ENCODE measurements around the gene SNRPD2.
A peak's percentile ranks its signal among the peaks of the same experiment; 100 is the strongest.

The SNRPD2 gene

GRCh38 chr19:45657520-45658167 is 34.1 kb downstream of the SNRPD2 start:
- DNase-seq (ENCODE audit: low spot score) = no peak

GRCh38 chr19:45655073-45655472 is 36.7 kb downstream of the SNRPD2 start:
- no peak for DNase-seq (ENCODE audit: low spot score)

- no peak for DNase-seq (ENCODE audit: low spot score)
Measured at GRCh38 chr19:45653634-45654033, 38.1 kb downstream of the SNRPD2 start.

DNA sequence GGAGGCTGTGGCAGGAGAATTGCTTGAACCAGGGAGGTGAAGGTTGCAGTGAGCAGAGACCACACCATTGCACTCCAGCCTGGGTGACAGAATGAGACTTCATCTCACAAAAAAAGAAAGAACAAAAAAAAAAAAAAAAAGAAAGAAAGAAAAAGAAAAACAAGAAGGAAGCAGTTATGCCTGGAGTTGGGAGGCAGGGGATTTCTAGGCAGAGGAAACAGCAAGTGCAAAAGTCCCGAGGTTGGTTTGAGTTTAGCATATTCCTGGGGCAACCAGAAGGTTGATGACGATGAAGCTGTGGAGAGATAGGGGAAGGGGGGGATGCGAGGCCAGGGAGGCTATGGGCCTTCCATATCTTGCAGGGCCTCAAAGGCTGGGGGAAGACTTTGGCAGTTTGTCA is 41.0 kb downstream of the SNRPD2 start:
- DNase-seq (ENCODE audit: low spot score) = no peak

DNA sequence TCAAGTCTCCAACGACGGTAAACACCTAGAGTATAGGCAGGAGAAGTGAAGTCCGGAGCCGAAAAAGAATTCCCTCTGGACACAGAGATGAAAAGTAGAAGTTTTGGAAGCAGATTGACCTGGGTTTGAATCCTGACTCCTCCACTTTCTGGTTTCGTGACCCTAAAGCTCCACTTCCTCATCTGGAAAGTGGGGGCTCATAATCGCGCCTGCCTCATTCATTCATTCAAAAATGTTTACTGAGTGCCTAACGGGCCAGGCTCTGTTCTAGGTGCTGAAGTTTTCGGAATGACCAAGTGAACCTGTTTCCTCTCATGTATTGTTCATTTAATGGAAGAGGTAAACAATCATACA is 45.4 kb downstream of the SNRPD2 start:
- DNase-seq (ENCODE audit: low spot score) = no peak

GRCh38 chr19:45645631-45646344 is 46.0 kb downstream of the SNRPD2 start:
- peak; percentile 91 for DNase-seq (ENCODE audit: low spot score)

DNA sequence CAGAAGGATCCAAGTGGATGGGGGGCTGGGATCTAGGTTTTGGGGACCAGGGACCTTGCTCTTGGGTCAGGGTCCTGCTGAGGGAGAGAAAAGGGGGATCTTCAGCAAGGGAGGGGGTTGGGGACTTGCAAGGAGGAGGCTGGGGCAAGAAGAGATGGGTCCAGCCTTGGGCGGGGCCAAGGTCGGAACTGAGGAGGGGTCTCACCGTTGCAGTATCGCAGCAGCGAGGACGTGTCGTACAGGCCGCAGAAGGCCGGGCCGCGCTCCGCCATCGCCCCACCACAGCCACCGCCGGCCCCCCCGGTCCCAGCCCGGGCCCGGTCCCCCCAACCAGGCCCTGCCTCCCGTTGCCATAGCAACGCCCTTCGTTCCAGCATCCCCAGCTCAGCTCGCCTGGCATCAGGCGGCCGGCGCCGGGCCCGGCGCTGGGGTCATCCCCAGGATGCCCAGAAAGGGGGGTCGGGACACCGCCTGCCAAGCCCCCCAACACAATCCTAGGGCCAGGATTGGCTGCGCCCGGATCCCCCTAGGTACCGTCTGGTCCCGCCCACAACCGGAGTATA is 46.6 kb downstream of the SNRPD2 start:
- no peak for DNase-seq (ENCODE audit: low spot score)

DNA sequence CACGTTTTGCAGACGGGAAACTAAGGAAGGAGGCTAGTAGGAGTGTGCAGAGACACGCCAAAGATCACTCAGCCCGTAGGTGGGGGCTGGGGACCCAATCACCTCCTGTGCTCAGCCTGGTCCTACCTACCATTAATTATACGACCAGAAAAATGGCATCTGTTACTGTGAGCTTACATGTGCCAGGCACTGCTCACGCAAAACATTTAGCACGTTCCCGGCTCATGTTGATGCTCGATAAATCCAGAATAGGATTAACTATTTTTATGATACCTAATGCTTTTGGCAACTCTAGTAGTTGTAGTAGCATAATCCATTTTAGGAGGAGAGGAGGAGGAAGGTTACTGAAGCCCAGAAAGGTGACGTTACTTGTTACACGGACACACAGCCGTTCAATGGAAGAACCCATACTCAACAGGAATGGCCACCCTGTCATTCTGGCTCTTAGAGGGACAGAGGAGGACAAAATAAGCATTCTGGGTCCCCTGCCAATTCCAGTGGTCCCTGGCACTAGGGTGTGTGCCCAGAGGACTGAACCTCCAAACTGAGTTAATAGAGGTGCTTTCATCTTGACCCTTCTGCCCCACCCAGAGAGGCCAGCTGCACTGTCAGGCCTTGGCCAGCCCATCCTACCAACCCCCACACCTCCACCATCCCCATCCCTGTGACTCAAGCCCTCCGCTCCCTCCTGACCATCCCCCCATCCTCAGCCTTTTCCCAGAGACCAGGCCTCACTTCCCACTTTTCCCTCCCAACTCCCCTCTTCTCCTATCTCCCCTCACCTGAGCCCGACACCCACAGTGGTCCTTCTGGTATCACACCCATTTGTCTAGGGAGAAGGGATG is 47.6 kb downstream of the SNRPD2 start:
- no peak for DNase-seq (ENCODE audit: low spot score)

DNA sequence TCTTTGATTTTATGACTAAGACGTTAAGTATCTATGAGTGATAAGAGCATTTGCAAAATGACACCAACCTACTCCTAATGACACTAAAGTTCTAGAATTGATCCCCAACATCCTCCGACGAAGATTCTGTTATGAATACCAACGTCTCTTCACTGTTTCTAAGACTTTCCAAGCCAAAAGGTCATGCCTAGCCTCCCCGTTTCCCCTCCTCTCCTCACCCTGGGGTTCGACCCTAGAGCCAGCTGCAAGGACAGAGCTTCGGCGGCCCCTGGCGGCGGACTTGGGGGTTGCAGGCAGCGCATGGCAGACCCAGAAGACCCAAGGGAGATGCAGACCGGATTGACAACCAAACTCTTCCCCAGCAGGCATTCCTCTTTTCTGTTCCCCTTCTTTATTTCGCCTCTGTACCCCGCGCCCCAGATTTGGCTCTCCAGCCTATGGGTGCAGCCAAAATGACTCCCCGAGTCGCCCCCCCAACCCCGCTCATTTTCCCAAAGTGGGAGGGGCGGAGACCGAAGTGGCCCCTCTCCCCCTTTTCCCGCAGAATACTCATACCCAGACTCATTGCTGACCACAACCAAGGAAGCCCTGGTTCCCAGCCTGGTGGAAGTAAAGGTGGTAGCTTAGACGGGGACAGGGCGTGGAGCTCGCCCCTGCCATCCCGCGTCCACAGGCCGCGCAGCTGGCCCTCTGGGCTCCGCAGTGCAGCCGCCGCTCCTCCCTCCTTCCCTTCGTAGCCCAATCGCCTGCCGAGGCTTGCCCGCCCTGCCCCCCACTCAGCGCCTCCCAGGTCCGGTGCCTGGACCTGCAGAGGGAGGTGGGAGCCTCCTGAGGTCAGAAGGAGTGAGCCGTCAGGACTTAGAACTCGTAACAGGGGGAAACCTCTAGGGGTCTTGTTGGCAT is 48.5 kb downstream of the SNRPD2 start:
- DNase-seq (ENCODE audit: low spot score) = peak; percentile 87

DNA sequence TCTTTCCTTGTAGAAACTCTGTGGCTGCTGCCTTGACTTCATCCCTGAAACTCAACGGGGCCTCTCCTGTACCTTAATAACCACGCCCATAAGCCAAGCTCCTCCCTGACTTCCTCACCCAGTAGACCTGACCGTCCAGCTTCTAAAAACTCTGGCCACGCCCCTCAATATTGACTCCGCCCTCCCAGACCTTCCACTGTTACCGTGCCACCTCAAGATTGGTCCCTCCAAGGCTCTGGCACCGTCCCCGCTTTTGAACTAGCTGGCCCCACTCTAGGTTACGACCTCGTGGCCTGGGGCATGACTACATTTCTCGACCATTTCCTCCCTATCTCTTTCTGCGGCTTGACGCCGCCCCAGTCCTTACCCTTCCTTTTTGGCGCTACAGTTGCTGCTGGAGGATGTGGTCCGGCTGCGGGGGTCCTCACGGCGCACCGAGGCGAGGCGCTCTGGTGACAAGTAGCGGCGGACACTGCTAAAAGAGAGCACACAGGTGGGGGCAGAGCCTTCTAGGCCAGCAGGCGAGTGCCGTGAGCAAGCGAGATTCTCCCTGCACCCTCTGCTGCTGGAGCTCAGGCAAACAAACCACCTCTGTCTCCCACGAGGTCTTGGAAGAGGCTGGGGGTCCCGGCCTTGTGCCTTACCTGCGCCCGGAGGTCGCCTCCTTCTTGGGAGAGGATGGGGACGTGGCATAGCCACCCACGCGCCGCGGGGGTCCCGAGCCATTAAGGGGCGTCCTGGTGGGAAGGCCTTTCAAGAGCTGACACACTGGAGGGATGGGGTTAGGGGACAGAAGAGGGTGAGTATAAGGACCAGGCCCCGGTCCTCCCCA is 50.3 kb downstream of the SNRPD2 start:
- peak; percentile 99 for DNase-seq (ENCODE audit: low spot score)

GRCh38 chr19:45640849-45641273 is 50.9 kb downstream of the SNRPD2 start:
- peak; percentile 64 for DNase-seq (ENCODE audit: low spot score)

DNA sequence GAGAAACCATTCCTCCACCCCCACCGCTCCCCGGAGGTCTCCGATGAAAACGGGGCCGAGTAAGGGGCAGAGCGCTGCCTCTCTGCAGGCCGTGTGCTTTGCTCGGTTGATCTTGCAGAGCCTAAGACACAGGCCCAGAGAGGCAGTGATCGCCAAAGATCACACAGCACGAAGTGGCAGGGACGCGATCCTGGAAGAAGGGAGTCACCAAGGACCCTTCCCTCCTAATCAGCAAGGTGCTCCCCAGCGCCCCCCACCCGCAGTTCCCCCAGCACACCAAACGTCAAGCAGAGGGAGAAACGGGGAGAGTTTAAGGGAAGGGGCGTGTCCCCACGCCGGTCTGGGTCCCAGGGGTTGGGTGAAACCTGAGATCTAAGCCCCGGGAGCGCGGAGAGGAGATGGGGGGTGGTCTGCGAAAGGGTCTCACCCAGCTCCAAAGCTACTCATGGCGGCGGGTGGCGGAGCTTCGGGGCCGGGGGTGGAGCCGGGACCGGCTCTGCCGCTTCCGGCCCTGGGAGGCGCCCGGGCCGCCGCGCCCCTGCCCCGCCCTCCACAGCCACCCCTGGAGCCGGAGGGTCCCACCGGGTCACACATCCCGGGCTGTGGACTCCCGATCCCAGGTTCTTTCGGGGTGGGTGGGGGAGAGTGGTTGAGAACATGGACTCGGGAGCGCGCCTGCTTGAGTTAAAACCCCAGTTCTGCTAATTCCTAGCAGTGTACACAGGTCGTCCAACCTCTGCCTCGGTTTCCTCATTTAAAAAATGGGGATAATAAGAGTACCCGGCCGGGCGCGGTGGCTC is 52.6 kb downstream of the SNRPD2 start, which contains the start of gene EML2:
Gene EML2, minus strand, starts transcription at position 468 of the 800 bp plus-strand sequence. Its CDS starts 21 bp downstream, at position 447.
- peak; percentile 20 for DNase-seq (ENCODE audit: low spot score)

- DNase-seq (ENCODE audit: low spot score) = no peak
Measured at GRCh38 chr19:45637890-45638667, 53.7 kb downstream of the SNRPD2 start.

Data from SW480 (cell line).